Esophagus squamous epithelium (tissue), 4 donors: ENCODE data around the gene CDH13.

Experiments used
- POLR2A ChIP-seq, 4 donors: fragments of 450-650 bp; IDR thresholded peaks; one replicate each; pipeline ENCODE4 v1.6.1; 2017; ENCODE audit warnings: antibody characterized with exemption in 4 of 4, mild to moderate bottlenecking in 4 of 4, moderate library complexity in 3 of 4
- TF ChIP-seq, protein P1 (sequence below), 6 experiments: fragments of 450-650 bp in 4 of 6; fragments of 200-600 bp in 2 of 6; sonication (generic) in 2 of 6; IDR thresholded peaks; one replicate each; pipeline ENCODE4 v1.5.1; 2016 to 2019; ENCODE audit warnings: antibody characterized with exemption in 6 of 6, mild to moderate bottlenecking in 4 of 6, moderate library complexity in 4 of 6

GRCh38 chr16:82598771-82599170 is 28.0 kb upstream of the CDH13 start:
- TF ChIP-seq, protein P1, sequence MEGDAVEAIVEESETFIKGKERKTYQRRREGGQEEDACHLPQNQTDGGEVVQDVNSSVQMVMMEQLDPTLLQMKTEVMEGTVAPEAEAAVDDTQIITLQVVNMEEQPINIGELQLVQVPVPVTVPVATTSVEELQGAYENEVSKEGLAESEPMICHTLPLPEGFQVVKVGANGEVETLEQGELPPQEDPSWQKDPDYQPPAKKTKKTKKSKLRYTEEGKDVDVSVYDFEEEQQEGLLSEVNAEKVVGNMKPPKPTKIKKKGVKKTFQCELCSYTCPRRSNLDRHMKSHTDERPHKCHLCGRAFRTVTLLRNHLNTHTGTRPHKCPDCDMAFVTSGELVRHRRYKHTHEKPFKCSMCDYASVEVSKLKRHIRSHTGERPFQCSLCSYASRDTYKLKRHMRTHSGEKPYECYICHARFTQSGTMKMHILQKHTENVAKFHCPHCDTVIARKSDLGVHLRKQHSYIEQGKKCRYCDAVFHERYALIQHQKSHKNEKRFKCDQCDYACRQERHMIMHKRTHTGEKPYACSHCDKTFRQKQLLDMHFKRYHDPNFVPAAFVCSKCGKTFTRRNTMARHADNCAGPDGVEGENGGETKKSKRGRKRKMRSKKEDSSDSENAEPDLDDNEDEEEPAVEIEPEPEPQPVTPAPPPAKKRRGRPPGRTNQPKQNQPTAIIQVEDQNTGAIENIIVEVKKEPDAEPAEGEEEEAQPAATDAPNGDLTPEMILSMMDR (IDR thresholded peaks at IDR 0.05): no peak
- TF ChIP-seq POLR2A (IDR thresholded peaks at IDR 0.05): no peak
